NCI-H526 (cell line): Measurements from ENCODE around the gene SLC8B1.

Experiments used
- DNase-seq, 2 experiments: peaks; one replicate each; lab custom pipeline; 2025; lab: John Stamatoyannopoulos, UW

The SLC8B1 gene

GRCh38 chr12:113334786-113335539 is at the start of gene SLC8B1:
Gene SLC8B1 (minus strand): TSS chr12:113335109. CDS start chr12:113332878, 2,231 bp downstream.
- peak; percentile 33 to 79 for DNase-seq

GRCh38 chr12:113382206-113382605 is 47.3 kb upstream of the SLC8B1 start:
- no peak for DNase-seq

GRCh38 chr12:113381220-113381619 is 46.3 kb upstream of the SLC8B1 start:
- no peak for DNase-seq

DNA sequence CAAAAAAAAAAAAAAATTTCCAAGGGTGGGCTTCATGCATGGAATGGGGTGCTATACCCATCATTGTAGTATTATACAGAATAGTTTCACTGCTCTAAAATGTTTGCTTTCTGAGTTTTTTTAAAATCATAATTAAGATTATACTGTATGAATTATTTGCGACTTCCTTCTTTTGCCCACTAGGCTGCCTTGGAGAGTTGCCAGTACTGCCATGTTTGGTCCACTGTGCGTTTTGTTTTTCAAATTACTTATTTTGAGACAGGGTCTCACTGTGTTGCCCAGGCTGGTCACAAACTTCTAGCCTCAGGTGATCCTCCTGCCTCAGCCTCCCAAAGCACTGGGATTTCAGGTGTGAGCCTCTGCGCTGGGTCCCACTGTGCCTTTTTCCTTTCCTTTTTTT is 43.4 kb upstream of the SLC8B1 start:
- DNase-seq, result no peak

- no peak for DNase-seq
Measured at GRCh38 chr12:113374823-113375428, 40.0 kb upstream of the SLC8B1 start.

DNA sequence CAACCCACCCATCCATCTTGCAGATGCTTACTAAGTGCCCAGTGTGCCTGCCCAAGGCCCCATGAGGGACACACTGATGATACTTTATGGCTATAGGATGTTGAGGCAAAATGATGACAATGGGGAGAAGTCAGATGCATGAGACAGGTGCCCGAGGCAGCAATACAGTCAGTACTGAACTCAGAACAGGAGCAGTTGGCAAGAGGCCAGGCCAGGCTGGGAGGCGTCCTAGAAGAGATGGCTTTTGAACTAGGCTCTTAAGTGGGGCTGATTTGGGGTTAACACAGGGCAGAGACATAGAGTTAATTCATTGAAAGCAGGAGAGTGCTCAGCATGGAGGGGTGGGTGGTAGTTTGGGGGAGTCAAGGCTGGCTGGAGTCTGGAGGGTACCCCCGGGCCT is 39.1 kb upstream of the SLC8B1 start:
- no peak for DNase-seq

GRCh38 chr12:113373440-113373839 is 38.5 kb upstream of the SLC8B1 start:
- no peak for DNase-seq

GRCh38 chr12:113372371-113372770 is 37.5 kb upstream of the SLC8B1 start:
- no peak for DNase-seq

- no peak for DNase-seq
Measured at GRCh38 chr12:113371808-113372207, 36.9 kb upstream of the SLC8B1 start.

DNA sequence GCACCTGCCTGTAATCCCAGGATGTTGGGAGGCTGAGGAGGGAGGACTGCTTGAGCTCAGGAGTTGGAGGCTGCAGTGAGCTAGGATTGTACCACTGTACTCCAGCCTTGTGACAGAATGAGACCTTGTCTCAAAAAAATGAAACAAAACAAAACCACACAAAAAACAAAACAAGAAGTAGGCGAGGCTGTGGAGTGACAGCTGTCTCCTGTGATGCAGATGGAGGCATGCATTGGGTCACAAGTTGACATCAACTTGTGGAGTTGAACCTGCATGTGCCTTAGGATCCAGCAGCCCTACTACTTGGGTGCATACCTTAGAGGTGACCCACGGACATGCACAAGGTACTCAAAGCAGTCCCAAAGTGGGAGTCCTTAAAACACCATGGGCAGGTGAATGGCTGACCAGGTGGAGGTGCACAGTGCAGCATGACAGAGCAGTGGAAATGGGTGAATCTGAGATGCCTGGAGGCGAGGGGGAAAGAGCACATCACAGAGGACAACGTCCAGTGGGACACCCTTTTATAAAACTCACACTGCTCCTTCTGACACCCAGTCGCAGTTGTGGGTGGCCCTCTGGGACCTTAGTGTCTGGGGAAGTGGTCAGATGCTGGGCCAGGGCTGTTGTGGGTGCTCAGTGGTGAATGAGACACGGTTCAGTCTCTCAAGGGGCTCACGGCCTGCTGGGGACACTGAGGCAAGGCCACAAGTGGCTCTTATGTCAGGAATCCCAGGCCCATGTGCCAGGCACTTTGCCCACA is 36.2 kb upstream of the SLC8B1 start:
- no peak for DNase-seq

GRCh38 chr12:113369391-113369985 is 34.6 kb upstream of the SLC8B1 start:
- no peak for DNase-seq

GRCh38 chr12:113368331-113368730 is 33.4 kb upstream of the SLC8B1 start:
- DNase-seq, result no peak

- DNase-seq, result no peak
Measured at GRCh38 chr12:113366827-113367226, 31.9 kb upstream of the SLC8B1 start.

GRCh38 chr12:113365639-113366395 is 30.9 kb upstream of the SLC8B1 start:
- DNase-seq, result no peak

- DNase-seq, result no peak
Measured at GRCh38 chr12:113364698-113365097, 29.8 kb upstream of the SLC8B1 start.

- no peak for DNase-seq
Measured at GRCh38 chr12:113361574-113362370, 26.9 kb upstream of the SLC8B1 start.

- DNase-seq, result no peak
Measured at GRCh38 chr12:113359939-113360748, 25.2 kb upstream of the SLC8B1 start.

DNA sequence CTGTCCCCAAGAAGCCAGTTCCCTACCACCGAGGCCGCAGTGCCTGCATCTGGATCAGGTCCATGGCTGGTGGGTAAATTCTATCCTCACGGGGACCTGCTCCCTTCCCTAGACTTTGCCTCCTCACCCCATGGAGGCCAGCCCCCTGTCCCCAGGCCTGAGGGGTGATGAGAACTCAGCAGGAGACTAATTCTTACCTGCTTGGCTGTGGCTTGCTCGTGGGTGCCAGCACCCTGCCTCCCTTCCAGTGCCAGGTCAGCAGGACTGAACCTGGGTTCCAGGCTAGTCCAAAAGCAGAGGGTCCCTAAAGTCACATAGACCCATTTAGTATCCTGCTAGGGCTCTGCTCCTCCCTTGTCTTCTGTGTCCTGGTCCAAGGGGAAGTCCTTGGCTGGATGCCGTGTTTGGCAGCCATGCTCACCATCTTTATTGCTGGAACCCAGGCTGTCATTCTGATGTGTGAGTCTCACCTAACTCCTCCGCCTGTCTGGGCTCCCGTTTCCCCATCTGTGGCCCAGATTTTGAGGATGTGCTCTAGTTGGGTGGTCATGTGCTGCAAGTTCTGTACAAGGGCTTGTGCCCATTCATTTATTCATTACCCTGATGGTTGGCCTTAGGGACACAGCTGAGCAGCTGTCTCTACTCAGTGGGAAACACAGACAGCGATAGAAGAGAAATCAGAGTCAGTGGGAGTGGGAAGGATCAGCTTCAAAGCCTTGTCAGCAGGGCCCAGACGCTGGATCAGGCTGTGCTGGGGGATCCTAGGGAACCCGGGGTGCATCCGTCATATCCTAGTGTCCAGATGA is 24.4 kb upstream of the SLC8B1 start:
- DNase-seq, result no peak
